HepG2 (cell line): ENCODE measurements around the gene AARSD1. TPM values are rescaled to one million over a fixed set of nuclear protein-coding genes. Genes with fewer than 3 reads are reported as not detected.

Experiments used
- ATAC-seq: fragments of 200-7000 bp; cut with Tn5 transposase; 3 replicates; pipeline ENCODE4 v1.9.1; 2020; ENCODE audit warnings: mild to moderate bottlenecking, moderate library complexity
- BruUV-seq: library from RNA; stranded (reverse); fragments of 400-500 nt; replicated peaks from 2 replicates; lab custom pipeline; 2021; lab: Mats Ljungman, UMichigan
- CTCF ChIA-PET: fragments of 300-600 bp; formaldehyde crosslinking; extraction: SDS; loops from one replicate; lab custom pipeline; 2021; ENCODE audit warnings: low total read pairs, inconsistent platforms, low intra/inter-chr PET ratio; lab: Yijun Ruan, JAX
- POLR2A ChIA-PET: fragments of 350-600 bp; sonication (Branson Sonifier 250); formaldehyde crosslinking; loops from one replicate; lab custom pipeline; 2020; ENCODE audit warnings: antibody characterized with exemption, inconsistent platforms; lab: Yijun Ruan, JAX
- DNase-seq: peaks from one replicate; pipeline ENCODE4 v3.0.0-alpha.2; 2015; ENCODE audit warnings: low spot score
- FAIRE-seq: peaks from 3 replicates; lab custom pipeline; 2011; peaks lifted over from hg19 to GRCh38; lab: Jason Lieb, UNC
- H2AFZ ChIP-seq: one replicate; pipeline ENCODE4 v1.6.1; 2011; ENCODE audit warnings: low read length, inconsistent platforms
- H3K27ac ChIP-seq: fragments of 300-600 bp; 3 replicates; pipeline ENCODE4 v1.8.0; 2011; ENCODE audit warnings: mixed run types, mild to moderate bottlenecking, mixed read lengths, low read length, inconsistent platforms; ENCODE audit not compliant: insufficient read depth; ENCODE audit errors: extremely low read length
- H3K27me3 ChIP-seq, 2 experiments: fragments of 200-600 bp in 1 of 2; 2 replicates in 1 of 2; 3 replicates in 1 of 2; pipeline versions ENCODE4 v1.6.0 to v1.8.0; 2011; ENCODE audit warnings: low read length in 2 of 2, mild to moderate bottlenecking in 2 of 2, moderate library complexity in 2 of 2, inconsistent platforms in 1 of 2; ENCODE audit not compliant: insufficient read depth in 2 of 2, control insufficient read depth in 1 of 2
- H3K36me3 ChIP-seq, 2 experiments: fragments of 200-600 bp in 1 of 2; replicated peaks in 1 of 2; 2 replicates in 1 of 2; 3 replicates in 1 of 2; pipeline versions ENCODE4 v1.5.1 to v1.8.0; 2011; ENCODE audit warnings: low read length in 2 of 2, inconsistent platforms in 1 of 2; ENCODE audit not compliant: insufficient read depth in 2 of 2, control insufficient read depth in 1 of 2
- H3K4me1 ChIP-seq: 2 replicates; pipeline ENCODE4 v1.5.1; 2012; ENCODE audit warnings: low read length, inconsistent platforms; ENCODE audit not compliant: insufficient read depth
- H3K4me2 ChIP-seq: 2 replicates; pipeline ENCODE4 v1.6.0; 2011; ENCODE audit warnings: low read depth, low read length, inconsistent platforms
- H3K4me3 ChIP-seq, 3 experiments: fragments of 200-600 bp in 1 of 3; sonication (generic), shearing (Covaris generic) in 1 of 3; replicated peaks in 1 of 3; 2 replicates each; pipeline ENCODE4 v1.5.1; 2011 to 2016; ENCODE audit warnings: low read length in 3 of 3, inconsistent platforms in 2 of 3, low read depth in 2 of 3, mild to moderate bottlenecking in 2 of 3, control low read depth in 1 of 3, mixed read lengths in 1 of 3; ENCODE audit not compliant: insufficient read depth in 1 of 3
- H3K79me2 ChIP-seq: one replicate; pipeline ENCODE4 v1.6.1; 2011; ENCODE audit warnings: low read length, inconsistent platforms; ENCODE audit not compliant: insufficient read depth
- H3K9ac ChIP-seq: 2 replicates; pipeline ENCODE4 v1.6.0; 2011; ENCODE audit warnings: mild to moderate bottlenecking, low read depth, low read length, inconsistent platforms; ENCODE audit not compliant: insufficient read depth
- H3K9me3 ChIP-seq: 2 replicates; pipeline ENCODE4 v1.5.1; 2012; ENCODE audit warnings: mild to moderate bottlenecking, low read length
- H4K20me1 ChIP-seq: 2 replicates; pipeline ENCODE4 v1.6.0; 2011; ENCODE audit warnings: inconsistent platforms, mild to moderate bottlenecking, low read length, moderate library complexity; ENCODE audit not compliant: insufficient read depth
- AHR ChIP-seq: IDR thresholded peaks from 2 replicates; pipeline ENCODE4 v1.6.1; 2018; ENCODE audit warnings: missing genetic modification reagents, missing compliant biosample characterization
- BRD4 ChIP-seq: sonication (generic); formaldehyde crosslinking; IDR thresholded peaks from 2 replicates; pipeline ENCODE4 v1.4.0; 2020; ENCODE audit warnings: missing genetic modification reagents
- HDAC1 ChIP-seq: sonication (generic); formaldehyde crosslinking; IDR thresholded peaks from 2 replicates; pipeline ENCODE4 v1.5.1; 2020; ENCODE audit warnings: mild to moderate bottlenecking, missing genetic modification reagents
- HDAC2 ChIP-seq: sonication (generic); formaldehyde crosslinking; IDR thresholded peaks from 2 replicates; pipeline ENCODE4 v1.4.0; 2020; ENCODE audit warnings: missing genetic modification reagents
- HMG20B ChIP-seq: conservative IDR thresholded peaks from 2 replicates; pipeline ENCODE4 v1.6.1; 2016; ENCODE audit warnings: missing genetic modification reagents, missing compliant biosample characterization
- KLF12 ChIP-seq: sonication (generic); formaldehyde crosslinking; IDR thresholded peaks from 2 replicates; pipeline ENCODE4 v1.4.0; 2020; ENCODE audit warnings: missing genetic modification reagents, borderline replicate concordance
- NFIC ChIP-seq: IDR thresholded peaks from 2 replicates; pipeline ENCODE4 v1.6.1; 2012; ENCODE audit warnings: mild to moderate bottlenecking, low read length, inconsistent platforms
- RBAK ChIP-seq: sonication (generic); formaldehyde crosslinking; IDR thresholded peaks from 2 replicates; pipeline ENCODE4 v1.5.1; 2020; ENCODE audit warnings: mild to moderate bottlenecking, missing genetic modification reagents
- RCOR2 ChIP-seq: IDR thresholded peaks from 2 replicates; pipeline ENCODE4 v1.6.1; 2016; ENCODE audit warnings: missing biosample characterization, missing genetic modification reagents
- SP1 ChIP-seq, 2 experiments: fragments of 450-650 bp in 1 of 2; sonication (generic) in 1 of 2; formaldehyde crosslinking in 1 of 2; IDR thresholded peaks; 2 replicates each; pipeline versions ENCODE4 v1.4.0 to v1.6.1; 2016 to 2020; ENCODE audit warnings: missing genetic modification reagents in 1 of 2
- SP5 ChIP-seq: IDR thresholded peaks from 2 replicates; pipeline ENCODE4 v1.6.1; 2016; ENCODE audit warnings: low read depth, borderline replicate concordance
- ZFP90 ChIP-seq: sonication (generic); formaldehyde crosslinking; IDR thresholded peaks from 2 replicates; pipeline ENCODE4 v1.8.0; 2022; ENCODE audit warnings: missing genetic modification reagents, mild to moderate bottlenecking, inconsistent platforms, borderline replicate concordance
- ZNF558 ChIP-seq: sonication (generic); formaldehyde crosslinking; IDR thresholded peaks from 2 replicates; pipeline ENCODE4 v1.9.0; 2022; ENCODE audit warnings: mild to moderate bottlenecking, missing genetic modification reagents, borderline replicate concordance
- ZNF619 ChIP-seq: sonication (generic); formaldehyde crosslinking; IDR thresholded peaks from 2 replicates; pipeline ENCODE4 v1.4.0; 2020; ENCODE audit warnings: mild to moderate bottlenecking, missing genetic modification reagents
- ZNF670 ChIP-seq: sonication (generic); formaldehyde crosslinking; IDR thresholded peaks from 2 replicates; pipeline ENCODE4 v1.8.0; 2022; ENCODE audit warnings: mild to moderate bottlenecking, missing genetic modification reagents, borderline replicate concordance
- ZNF747 ChIP-seq: sonication (generic); formaldehyde crosslinking; IDR thresholded peaks from 2 replicates; pipeline ENCODE4 v1.8.1; 2023; ENCODE audit warnings: missing genetic modification reagents, mild to moderate bottlenecking, borderline replicate concordance
- ZNF792 ChIP-seq: IDR thresholded peaks from 2 replicates; pipeline ENCODE4 v1.6.1; 2016
- WGBS: methylation state at CpG from one replicate; pipeline ENCODE4 v1.1.6; 2017; ENCODE audit warnings: low lambda C conversion rate; 5-methylcytosine and 5-hydroxymethylcytosine counted together
- in situ Hi-C: cut with HindIII; loops from 2 replicates; pipeline ENCODE4 v1.10.0; 2017; ENCODE audit warnings: low pct_unique_long_range_greater_than_20kb; ENCODE audit not compliant: extremely low pct_ligation_motif_present
- intact Hi-C: fragments of 100-400 bp; cut with micrococcal nuclease; formaldehyde crosslinking; loops from one replicate; pipeline ENCODE4 v1.10.0; 2022; ENCODE audit not compliant: unreplicated experiment
- polyA plus RNA-seq, 8 experiments: library from polyadenylated mRNA; depleted of rRNA in 3 of 8; stranded (reverse) in 7 of 8; unstranded in 1 of 8; fragments of >200 nt; fragmentation: Illumina TruSeq in 4 of 8; extraction: Trizol in 4 of 8; gene quantifications; 2 replicates each; pipeline versions ENCODE4 v1.2.1 to v1.2.3, GENCODE V29; 2011 to 2016; ENCODE audit warnings: low read depth in 4 of 8, missing spikeins in 1 of 8, mixed read lengths in 1 of 8; ENCODE audit not compliant: insufficient read depth in 1 of 8
- total RNA-seq, 5 experiments: library from RNA; depleted of rRNA; stranded (reverse); fragments of >200 nt; fragmentation: Illumina TruSeq; extraction: Trizol; gene quantifications; 2 replicates each; pipeline ENCODE4 v1.2.3, GENCODE V29; 2016; ENCODE audit warnings: low read depth in 1 of 5
- TF ChIP-seq, protein P1 (sequence below): sonication (generic); formaldehyde crosslinking; IDR thresholded peaks from 2 replicates; pipeline ENCODE4 v1.5.1; 2020; ENCODE audit warnings: missing genetic modification reagents, mild to moderate bottlenecking, borderline replicate concordance
- TF ChIP-seq, protein P2 (sequence below): IDR thresholded peaks from 2 replicates; pipeline ENCODE4 v1.6.1; 2016; ENCODE audit warnings: missing genetic modification reagents, missing compliant biosample characterization
- TF ChIP-seq, protein P3 (sequence below): sonication (generic); formaldehyde crosslinking; IDR thresholded peaks from 2 replicates; pipeline ENCODE4 v1.5.0; 2020; ENCODE audit warnings: missing genetic modification reagents, mild to moderate bottlenecking, borderline replicate concordance

The AARSD1 gene
- total and polyA plus RNA-seq, 2 of the 13 experiments (the other 11 are each of a cell fraction or from before 2014, with no cell fraction given), result 24.7 to 29.3 TPM

DNA sequence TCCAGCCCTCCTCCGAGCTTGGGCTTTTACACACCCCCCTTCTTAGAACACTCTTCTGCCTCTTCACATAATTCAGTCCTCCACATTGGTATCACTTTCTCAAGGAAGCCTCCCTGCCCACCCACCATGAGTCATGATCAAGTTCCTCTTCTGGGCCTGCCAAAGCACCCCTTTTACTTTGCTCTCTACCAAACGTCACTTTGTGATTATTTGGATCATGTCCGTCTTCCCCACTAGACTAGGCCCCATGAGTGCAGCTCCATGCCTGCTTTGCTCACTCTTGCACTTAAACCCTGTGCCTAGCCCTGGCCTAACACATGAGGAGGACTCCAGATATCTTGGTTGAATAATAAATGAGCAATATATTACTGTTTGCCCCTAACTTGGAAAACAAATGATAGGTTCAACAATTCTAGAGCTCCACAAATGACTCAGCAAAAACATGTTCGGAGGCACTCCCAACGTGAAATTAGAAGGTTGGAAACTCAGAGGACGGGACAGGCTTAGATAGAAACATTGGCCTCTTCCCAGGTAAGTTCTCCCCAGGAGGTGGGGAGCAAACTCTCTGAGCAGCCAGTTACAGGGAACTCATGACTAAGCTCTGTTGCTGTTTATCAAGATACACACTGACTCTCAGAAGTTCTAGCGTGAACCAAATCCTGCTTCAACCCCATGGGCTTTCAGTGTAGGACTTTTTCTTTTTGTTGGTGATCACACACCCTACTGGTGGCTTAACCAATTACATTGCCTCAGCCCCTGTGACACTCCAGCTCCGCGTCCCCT, 35.3 kb downstream of the AARSD1 start:
- in situ Hi-C loops, result loop anchor here (5.0 kb wide), 1 partner anchor 87 kb away; the partner anchor contains the start of gene AOC2
- FAIRE-seq (peak; percentile 95), DNase-seq (peak; percentile 92), ATAC-seq (peak; percentile 96)
- peak overlapping the region; percentile 18 to 55 (median 38); a peak in 4 of 6 replicates for H3K4me3 ChIP-seq
- H3K79me2 ChIP-seq, result no peaks in the 10 kb centered on the region
- no peaks in the 10 kb centered on the region; a peak in 1 of 5 replicates for H3K27me3 ChIP-seq
- intact Hi-C loops, result loop anchor here (1.0 to 2.0 kb wide), 3 partner anchors 51 to 86 kb away; partner anchors contain the start of gene RPL27
- H2AFZ ChIP-seq, result peak overlapping the region; percentile 82
- no peaks in the 10 kb centered on the region for H3K9me3 ChIP-seq
- BruUV-seq, result TSS peak; percentile 94
- peak overlapping the region; percentile 66 for H3K9ac ChIP-seq
- ChIA-PET POLR2A (interaction anchor here (0.6 to 2.6 kb wide), 24 partner anchors 10 to 1426 kb away, joined by 3 to 39 read pairs (median 6); partner anchors contain the start of genes AOC2, AOC3, BECN1 and PSME3), CTCF (interaction anchor here (0.7 to 2.1 kb wide), 6 partner anchors 9 to 109 kb away, joined by 3 to 32 read pairs (median 6); partner anchors contain the start of genes AOC2 and RPL27)
- H3K4me1 ChIP-seq, result peaks cover 38% of the 10 kb centered on the region
- peak overlapping the region; percentile 91 for H3K4me2 ChIP-seq
- 26% methylated on average over 9 of the region's 9 CpGs for WGBS
- no peaks in the 10 kb centered on the region for H4K20me1 ChIP-seq
- H3K27ac ChIP-seq, result peak overlapping the region; percentile 83
- no peaks in the 10 kb centered on the region for H3K36me3 ChIP-seq
- 0 out of 2 replicates have a peak, but pooled peaks have one; percentile 3 for TF ChIP-seq HMG20B
- 0 out of 2 replicates have a peak, but pooled peaks have one; percentile 30 for TF ChIP-seq ZNF747 (CRISPR knock-in tag)
- no peak for TF ChIP-seq BRD4 (CRISPR knock-in tag)
- no peak for TF ChIP-seq SP5
- TF ChIP-seq ZNF670 (CRISPR knock-in tag), result peak; percentile 54; the same call in 1 of the 2 replicates
- TF ChIP-seq, protein P1, sequence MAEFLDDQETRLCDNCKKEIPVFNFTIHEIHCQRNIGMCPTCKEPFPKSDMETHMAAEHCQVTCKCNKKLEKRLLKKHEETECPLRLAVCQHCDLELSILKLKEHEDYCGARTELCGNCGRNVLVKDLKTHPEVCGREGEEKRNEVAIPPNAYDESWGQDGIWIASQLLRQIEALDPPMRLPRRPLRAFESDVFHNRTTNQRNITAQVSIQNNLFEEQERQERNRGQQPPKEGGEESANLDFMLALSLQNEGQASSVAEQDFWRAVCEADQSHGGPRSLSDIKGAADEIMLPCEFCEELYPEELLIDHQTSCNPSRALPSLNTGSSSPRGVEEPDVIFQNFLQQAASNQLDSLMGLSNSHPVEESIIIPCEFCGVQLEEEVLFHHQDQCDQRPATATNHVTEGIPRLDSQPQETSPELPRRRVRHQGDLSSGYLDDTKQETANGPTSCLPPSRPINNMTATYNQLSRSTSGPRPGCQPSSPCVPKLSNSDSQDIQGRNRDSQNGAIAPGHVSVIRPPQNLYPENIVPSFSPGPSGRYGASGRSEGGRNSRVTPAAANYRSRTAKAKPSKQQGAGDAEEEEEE (CRISPR knock-in tag), result no peak
- TF ChIP-seq NFIC, result 0 out of 2 replicates have a peak, but pooled peaks have one; percentile 34
- TF ChIP-seq, protein P2, sequence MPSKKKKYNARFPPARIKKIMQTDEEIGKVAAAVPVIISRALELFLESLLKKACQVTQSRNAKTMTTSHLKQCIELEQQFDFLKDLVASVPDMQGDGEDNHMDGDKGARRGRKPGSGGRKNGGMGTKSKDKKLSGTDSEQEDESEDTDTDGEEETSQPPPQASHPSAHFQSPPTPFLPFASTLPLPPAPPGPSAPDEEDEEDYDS (CRISPR knock-in tag), result peak; percentile 57; the same call in 1 of the 2 replicates
- peak; percentile 88; the same call in 1 of the 2 replicates for TF ChIP-seq ZNF792 (CRISPR knock-in tag)
- TF ChIP-seq KLF12 (CRISPR knock-in tag), result 0 out of 2 replicates have a peak, but pooled peaks have one; percentile 62
- peak; percentile 19; the same call in 1 of the 2 replicates for TF ChIP-seq AHR (CRISPR knock-in tag)
- TF ChIP-seq, protein P3, sequence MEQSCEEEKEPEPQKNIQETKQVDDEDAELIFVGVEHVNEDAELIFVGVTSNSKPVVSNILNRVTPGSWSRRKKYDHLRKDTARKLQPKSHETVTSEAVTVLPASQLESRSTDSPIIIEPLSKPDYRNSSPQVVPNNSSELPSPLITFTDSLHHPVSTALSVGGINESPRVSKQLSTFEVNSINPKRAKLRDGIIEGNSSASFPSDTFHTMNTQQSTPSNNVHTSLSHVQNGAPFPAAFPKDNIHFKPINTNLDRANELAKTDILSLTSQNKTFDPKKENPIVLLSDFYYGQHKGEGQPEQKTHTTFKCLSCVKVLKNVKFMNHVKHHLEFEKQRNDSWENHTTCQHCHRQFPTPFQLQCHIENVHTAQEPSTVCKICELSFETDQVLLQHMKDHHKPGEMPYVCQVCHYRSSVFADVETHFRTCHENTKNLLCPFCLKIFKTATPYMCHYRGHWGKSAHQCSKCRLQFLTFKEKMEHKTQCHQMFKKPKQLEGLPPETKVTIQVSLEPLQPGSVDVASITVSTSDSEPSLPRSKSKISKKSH, result no peak
- TF ChIP-seq HDAC1 (CRISPR knock-in tag), result peak; percentile 64
- 0 out of 2 replicates have a peak, but pooled peaks have one; percentile 24 for TF ChIP-seq RBAK (CRISPR knock-in tag)
- 0 out of 2 replicates have a peak, but pooled peaks have one; percentile 51 for TF ChIP-seq RCOR2 (CRISPR knock-in tag)
- TF ChIP-seq SP1 (IDR thresholded peaks at IDR 0.05), result no peak
- 0 out of 2 replicates have a peak, but pooled peaks have one; percentile 11 for TF ChIP-seq SP1 (CRISPR knock-in tag; IDR thresholded peaks at IDR 0.05)
- no peak for TF ChIP-seq ZNF558 (CRISPR knock-in tag)
- peak; percentile 66; the same call in 1 of the 2 replicates for TF ChIP-seq HDAC2
- TF ChIP-seq ZFP90 (CRISPR knock-in tag), result peak; percentile 56; the same call in 1 of the 2 replicates
- TF ChIP-seq ZNF619, result 0 out of 2 replicates have a peak, but pooled peaks have one; percentile 61
